ENCODE results near the gene HIPK2.

GRCh38 chr7:139769761-139770160 lies 8.0 kb downstream of the HIPK2 start:
- no peak for TF ChIP-seq POLR2A (IDR thresholded peaks at IDR 0.05)
- TF ChIP-seq CTCF (IDR thresholded peaks at IDR 0.05) = no peak
- TF ChIP-seq POLR2AphosphoS5 (IDR thresholded peaks at IDR 0.05) = no peak
- no peak for TF ChIP-seq EP300 (IDR thresholded peaks at IDR 0.05)
